Measurements from ENCODE around the gene HERC4. TPM values are rescaled to one million over a fixed set of nuclear protein-coding genes. Genes with fewer than 3 reads are reported as not detected.
"Not testable (repeated sequence)": the region's sequence is repeated elsewhere in the genome, so short reads cannot be mapped to it uniquely, and the experiment has no call there.

Gene HERC4
- total RNA-seq, 1 donor from 2014 or later: 42.5 TPM

DNA sequence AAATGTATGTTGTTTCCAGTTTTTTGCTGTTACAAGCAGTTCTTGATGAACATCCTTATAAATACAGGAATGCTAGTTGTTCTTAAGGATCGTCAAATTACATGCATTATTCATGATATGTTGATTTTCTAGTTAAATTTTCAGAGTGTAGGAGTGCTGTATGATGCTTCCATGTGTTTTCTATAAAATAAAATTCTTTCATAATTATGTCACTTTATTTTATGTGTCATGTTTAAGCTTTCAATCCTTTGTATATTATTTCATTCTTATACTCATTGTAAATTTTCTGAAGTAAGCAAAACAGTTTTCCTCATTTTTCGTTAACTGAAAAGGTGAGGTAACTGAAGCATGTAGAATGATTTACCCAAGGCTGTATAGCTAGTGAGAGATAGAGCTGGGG is 17.4 kb upstream of the HERC4 start:
- no peak for DNase-seq (ENCODE audit: low read depth, low spot score)

DNA sequence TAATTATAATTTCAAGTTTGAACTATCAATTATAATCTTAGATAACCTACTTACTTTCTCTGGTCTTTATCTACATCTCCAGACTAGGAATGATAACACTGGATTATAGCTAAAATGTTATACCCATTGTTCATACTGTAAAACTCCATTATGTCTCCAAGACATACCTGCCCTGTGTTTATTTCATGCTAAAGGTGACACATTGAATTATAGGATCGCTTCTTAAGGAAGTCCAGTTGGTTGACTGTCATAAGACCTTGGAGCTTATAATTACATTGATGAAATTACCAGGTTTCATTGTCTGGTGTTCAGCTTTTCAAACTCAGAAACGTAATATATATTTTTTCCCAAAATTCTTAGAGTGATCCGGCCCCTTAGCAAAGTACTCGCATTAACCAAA is 15.5 kb upstream of the HERC4 start:
- DNase-seq (ENCODE audit: low read depth, low spot score): no peak

DNA sequence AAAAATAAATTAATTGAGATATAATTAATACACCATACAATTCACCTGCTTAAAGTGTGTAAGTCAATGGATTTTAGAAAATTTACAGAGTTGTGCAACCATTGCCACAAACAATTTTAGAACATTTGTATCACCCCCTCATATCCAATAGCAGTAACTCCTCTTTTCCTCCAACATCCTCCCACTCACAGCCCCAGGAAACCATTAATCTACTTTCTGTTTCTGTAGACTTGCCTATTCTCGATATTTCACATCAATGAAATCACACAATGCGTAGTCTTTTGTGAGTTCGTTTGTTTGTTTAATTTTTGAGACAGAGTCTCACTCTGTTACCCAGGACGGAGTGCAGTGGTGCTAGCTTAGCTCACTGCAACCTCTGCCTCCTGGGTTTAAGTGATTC is 13.7 kb upstream of the HERC4 start:
- no peak for DNase-seq (ENCODE audit: low read depth, low spot score)

DNA sequence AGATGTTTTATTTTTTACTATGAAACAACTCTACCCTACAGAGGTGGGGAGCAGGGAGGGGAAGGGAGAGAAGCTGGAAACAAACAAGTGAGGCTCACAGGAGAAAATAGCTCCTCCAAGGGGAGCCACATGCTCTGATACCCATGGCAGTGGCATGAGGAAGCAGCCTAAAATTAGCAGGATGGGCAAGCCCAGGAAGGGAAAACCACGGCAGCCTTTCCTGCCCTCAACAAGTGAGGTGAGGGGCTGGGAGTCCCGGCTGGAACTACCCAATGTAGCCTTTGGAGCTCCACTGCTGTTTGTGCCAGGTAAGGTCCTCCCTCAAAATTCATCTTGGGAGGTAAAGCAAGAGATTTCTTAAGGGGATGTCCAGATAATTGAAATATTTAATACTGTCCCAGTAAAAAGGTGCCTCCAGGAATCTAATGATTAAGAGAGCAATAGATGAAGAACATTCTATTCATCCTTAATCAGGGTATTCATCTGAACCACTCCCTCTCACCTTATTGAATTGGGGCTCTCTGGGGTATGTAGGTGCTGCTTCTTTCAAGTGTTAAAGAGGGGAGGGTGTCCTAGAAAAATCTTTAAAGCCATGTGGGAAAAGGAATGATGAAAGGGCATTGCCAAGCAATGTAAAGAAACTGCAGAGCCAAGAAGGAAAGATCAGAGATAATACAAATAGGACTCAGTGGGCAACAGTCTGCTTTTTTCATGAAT is 12.8 kb upstream of the HERC4 start:
- DNase-seq (ENCODE audit: low read depth, low spot score): no peak

DNA sequence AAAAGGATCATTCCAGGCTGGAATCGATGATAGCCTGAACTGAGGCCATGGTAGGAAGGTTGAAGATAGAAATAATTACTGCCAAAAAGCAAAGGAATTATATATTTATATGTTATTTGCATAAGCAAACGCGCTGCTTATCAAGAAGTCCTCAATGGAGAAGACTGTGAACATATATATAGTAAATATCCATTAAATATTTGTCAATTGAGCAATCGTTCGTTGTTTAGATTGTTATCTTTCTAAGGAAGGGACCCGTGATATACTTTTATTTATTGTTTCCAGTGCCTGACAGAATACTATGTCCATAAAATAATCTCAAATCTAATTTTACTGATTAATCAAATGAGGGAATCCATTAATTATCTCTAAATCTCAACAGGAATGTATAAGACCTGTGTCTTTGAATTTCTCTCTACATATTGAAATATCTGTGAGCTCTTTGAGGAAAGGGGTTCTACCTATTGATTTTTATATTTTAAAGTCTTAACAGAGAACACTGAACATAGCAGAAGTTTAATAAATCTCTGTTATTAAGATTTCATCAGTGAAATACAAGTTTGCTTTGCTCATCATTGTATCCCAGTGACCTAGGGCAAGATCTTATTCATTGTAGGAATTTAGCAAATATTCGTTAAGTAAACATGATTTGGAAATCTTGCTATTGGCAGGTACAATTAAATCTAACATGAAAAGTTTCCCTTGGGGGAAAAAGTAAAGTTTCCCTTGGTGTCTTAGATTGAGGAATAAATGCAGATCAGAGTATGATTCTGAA is 12.0 kb upstream of the HERC4 start:
- no peak for DNase-seq (ENCODE audit: low read depth, low spot score)

DNA sequence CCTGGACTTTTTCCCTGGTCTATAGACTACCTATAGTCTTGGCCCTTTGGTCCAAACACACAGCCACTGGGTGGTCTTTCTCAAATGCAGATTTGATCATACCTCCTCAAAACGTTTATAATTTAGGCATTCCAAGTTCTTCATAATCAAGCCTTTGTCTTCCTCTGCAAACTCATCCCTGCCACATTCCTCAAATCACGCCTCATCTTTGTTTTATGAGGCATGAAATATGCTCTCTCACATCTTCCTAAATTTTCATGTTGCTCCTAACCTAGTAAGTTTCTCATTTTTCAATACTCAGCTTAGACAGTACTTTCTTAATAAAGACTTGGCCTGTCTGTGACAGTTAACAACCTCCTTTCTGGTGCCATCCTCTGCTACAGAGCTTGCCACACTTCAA is 10.9 kb upstream of the HERC4 start:
- no peak for DNase-seq (ENCODE audit: low read depth, low spot score)

DNA sequence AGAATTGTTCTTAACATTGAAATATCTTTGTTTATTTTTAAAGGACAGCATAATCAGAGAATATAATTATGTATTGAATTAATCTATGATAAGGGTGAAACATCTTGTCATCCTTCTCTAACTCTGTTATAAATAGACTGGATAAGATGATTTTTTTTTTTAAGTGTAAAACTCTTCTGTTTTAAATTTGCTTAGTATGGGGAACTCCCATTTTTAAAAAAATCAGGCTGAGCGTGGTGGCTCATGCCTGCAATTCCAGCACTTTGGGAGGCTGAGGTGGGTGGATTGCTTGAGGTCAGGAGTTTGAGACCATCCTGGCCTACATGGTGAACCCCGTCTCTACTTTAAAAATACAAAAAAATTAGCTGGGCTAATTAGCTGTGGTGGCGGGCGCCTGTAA is 9.4 kb upstream of the HERC4 start:
- no peak for DNase-seq (ENCODE audit: low read depth, low spot score)

DNA sequence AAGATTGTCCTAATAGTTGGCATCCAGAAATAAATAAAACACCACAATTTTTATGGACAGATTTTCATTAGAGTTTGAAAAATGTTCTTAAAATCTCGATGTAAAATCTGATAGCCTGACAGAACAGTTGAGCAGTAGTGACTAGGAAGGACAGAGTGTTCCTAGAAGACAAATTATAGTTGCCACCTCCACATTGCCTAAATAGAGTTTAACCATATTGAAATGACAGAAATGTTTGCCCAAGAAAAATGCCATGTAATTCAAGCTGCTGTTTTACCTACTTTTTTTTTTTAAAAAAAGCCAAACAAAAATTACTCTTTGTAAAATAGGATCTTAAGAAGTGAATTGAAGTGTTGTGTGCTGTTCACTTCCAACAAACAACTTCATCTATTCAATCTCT is 8.9 kb upstream of the HERC4 start:
- no peak for DNase-seq (ENCODE audit: low read depth, low spot score)

DNA sequence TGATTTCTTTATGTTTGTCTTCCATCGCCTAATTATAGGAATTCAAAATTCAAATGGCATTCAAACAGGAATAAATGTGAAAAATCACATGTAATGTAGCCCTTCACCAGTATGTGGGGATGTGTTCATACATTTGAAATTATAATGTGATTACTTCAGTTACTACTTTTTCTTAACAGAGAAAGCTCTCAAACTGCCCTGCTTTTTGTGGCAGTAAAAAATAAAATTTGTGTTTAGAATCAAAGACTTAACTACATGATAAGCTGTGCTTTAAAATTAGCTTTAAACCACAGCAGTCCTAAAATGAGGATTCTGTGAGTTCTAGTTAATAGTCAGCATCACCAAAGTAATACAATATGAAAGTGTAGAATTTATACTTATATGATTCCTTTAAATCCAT is 7.8 kb upstream of the HERC4 start:
- no peak for DNase-seq (ENCODE audit: low read depth, low spot score)

DNA sequence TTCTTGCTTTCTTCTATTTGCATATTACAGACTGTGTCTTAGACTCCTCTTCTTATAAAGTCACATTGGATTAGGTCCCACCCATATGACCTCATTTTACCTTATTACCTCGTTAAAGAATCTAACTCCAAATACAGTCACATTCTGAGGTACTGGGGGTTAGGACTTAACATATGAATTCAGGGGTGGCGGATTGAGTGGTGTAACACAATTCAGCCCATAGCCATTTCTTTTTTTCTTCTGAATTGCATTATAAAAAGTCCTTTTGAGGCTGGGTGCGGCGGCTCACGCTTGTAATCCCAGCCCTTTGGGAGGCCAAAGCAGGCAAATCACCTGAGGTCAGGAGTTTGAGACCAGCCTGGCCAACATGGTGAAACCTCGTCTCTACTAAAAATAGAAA is 6.8 kb upstream of the HERC4 start:
- DNase-seq (ENCODE audit: low read depth, low spot score): no peak

DNA sequence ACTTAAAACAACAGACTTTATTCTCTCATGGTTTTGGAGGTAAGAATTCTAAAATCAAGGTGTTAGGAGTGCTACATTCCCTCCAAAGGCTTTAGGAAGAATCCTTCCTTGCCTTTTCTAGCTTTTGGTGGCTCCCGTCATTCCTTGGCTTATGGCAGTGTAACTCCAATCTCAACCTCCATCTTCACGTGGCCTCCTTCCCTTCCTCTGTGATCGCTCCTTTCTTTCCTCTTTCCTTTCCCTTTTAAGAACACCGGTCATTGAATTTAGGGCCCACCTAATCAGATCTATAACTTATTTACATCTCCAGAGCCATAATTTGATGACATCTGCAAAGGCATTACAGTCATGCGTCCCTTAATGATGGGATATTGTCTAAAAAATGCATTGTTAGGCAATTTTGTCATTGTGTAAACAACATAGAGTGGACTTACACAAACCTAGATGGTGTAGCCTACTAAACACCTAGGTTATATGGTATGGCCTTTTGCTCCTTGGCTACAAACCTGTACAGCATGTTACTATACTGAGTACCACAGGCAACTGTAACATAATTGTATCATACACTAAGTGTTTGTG is 5.9 kb upstream of the HERC4 start:
- no peak for DNase-seq (ENCODE audit: low read depth, low spot score)

DNA sequence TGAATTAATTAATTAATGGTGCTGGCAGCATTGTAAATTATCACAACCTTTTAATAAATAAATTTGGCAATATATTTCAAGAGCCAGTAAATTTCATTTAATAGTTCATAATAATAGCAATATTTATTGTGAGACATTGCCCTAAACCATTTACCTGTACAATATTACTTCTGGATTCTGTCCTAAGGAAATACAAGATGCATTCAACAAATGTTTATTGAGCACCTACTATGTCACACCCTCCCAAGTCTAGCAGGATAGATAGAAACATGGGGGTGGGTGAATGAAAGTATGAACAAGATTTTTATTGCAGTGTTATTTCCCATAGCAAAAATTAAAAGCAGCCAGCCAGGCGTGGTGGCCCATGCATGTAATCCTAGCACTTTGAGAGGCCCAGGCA is 4.4 kb upstream of the HERC4 start:
- DNase-seq (ENCODE audit: low read depth, low spot score): no peak

DNA sequence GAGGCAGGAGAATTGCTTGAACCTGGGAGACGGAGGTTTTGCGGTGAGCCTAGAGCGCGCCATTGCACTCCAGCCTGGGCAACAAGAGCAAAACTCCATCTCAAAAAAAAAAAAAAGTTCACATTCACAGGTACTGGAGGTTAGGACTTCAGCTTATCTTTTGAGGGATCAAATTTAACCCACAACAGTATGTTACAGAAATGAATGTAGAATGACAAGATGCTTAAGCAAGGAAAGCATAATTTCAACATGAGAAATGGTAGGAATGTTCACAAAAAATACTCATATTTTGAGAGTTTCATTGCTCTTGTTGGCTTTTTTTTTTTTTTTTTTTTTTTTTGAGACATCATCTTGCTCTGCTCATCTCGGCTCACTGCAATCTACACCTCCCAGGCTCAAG is 1.9 kb upstream of the HERC4 start:
- no peak for DNase-seq (ENCODE audit: low read depth, low spot score)

DNA sequence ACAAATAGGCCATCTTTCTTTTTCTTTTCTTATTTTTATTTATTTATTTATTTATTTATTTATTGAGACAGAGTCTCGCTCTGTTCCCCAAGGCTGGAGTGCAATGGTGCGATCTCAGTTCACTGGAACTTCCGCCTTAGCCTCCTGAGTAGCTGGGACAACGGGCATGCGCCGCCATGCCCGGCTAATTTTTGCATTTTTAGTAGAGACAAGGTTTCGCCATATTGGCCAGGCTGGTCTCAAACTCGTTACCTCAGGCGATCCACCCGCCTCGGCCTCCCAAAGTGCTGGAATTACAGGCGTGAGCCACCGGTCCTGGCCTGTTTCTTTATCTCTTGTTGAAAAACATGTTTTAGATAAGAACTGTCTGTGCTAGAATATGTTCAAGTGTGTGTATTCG is 998 bp upstream of the HERC4 start:
- DNase-seq (ENCODE audit: low read depth, low spot score): not testable (repeated sequence)

DNA sequence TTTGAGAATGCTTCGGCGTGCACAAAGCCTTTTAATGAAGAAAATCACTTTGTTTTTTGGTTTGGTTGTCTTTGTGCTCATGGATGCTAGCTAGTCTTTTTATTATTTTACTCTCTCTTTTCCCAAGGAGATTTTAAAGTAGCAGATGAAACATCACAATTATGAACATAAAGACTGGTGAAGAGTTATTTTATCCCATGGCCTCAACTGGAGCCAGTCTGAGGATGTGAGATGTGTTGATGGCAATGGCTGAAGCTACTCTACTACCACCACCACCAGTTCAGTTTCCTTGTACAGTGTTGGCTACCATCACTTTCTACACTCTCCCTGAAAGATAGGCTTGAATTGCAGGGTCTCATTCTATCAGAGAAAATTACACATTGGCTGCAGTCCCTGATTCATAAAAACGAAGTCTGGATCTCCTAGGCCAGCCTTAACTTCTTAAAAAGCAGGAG is 494 bp upstream of the HERC4 start:
- no peak for DNase-seq (ENCODE audit: low read depth, low spot score)

DNA sequence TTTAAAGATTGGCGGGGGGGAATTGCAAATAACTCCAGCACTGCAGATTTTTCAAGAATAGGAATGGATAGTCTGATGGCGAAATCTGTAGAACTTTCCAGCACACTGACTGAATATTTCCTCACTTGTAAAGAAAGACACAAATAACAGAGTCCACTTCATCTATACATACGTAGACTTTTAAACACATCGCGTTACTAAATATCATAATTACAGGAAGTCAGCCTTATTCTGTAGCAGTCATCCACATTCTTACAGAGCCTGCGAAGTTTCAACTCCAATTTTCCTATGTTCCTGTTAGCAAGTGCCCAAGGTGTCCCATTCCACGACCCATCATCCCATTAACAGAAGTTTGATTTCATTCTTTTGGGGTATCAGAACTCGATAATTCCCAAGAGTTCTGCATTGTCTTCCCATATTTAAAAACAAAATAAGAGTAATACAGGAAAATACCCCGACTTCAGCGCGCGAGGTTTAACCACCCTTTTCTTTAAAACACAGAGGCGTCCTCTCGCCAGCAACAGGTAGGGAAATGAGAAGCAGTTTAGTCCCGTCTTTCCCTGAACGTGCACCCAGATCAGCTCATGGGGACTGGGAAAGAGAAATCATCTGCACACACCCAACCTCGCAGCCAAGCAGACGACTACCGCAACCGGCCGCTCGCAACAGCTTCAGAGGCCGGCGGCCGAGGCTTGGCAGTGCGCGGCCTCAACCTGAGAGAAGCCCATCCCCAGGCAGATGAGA is 880 bp downstream of the HERC4 start:
- DNase-seq (ENCODE audit: low read depth, low spot score): no peak

DNA sequence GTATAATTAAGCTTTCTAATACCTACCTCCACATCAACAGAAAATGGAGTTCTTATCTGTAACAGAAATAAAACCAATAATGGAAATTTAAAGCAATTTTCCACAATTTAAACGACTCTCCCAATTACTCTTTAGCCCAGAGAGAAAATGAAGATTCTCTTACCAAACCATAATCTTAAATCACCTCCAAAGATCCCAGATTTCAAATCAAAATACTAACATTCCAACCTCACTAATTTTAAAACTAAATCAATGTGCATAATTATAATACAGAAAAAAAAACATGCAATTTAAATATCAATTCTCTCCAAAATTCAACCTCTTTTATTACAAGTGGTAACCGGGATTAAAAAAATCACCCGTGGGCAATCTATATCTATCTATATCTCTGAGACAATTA is 1.5 kb downstream of the HERC4 start:
- DNase-seq (ENCODE audit: low read depth, low spot score): no peak

DNA sequence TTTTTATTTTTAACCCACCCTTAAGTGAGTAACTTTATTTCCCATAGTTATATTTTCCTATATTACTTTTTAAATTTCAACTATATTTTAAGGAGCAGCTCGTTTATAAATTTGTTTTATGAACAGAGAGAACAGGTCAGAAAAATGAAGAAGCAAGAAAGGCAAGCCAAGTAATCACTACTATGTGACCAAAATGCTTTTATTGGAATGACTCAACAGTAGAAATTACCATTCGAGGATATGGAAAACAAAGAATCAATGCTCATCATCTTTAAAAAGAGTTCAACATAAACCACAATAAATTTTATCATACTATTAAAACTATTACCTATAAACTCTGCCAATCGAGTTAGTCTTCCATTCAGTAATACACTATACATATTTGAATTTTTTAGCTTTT is 7.6 kb downstream of the HERC4 start:
- no peak for DNase-seq (ENCODE audit: low read depth, low spot score)

DNA sequence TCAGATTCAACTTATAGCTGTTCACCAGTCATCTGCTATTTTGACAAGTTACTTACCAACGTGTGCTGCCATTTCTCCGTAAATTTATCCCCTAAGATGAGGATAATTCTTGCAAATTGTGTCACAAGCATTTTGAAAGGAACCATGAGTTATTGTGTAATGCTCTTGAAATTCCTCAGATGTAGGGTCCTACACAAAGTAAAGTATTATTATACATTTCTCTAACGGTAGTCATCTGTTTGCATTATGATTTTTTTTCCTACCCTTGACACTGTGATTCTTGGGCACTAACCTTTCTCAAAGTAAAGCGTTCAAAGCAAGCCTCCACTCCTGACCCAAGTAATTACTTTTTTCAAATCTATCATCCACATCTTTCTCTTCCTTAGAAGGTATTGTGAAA is 8.1 kb downstream of the HERC4 start:
- DNase-seq (ENCODE audit: low read depth, low spot score): no peak

DNA sequence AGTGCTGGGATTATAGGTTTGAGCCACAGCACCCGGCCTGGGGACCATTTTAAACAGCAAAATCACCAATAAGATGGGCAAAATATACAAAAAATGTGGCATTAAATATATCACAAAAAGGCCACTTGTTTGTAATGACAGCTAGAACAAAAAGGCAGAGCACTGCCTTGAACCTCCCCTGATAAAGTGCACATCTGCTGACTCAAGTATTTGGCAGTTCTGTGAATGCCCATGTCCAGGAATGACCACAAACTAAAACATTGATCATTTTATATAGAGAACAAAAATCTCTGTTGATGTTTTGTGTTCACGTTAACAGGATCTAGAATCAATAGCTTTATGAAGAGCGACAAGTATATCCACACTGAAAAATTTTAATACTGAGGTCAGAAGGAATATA is 21.5 kb downstream of the HERC4 start:
- DNase-seq (ENCODE audit: low read depth, low spot score): no peak

DNA sequence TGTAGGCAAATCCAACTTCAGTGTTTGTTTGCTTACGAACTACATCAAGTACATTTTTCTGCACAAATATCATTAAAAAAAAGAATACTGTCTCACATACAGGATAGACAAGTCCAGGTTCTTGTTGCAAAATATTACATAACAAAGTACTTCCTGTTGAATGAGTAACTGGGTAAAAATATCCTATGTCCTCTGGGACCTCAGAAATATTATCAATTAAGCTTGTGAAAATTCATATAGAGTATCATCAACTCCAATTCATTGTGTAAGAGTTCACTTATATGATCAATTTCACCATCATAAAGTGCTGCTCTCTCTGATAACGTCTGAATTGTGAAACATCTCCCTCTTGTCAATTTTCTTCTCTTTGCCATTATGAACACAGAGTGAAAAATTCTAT is 22.6 kb downstream of the HERC4 start:
- no peak for DNase-seq (ENCODE audit: low read depth, low spot score)
